Peyer's patch (tissue), 4 donors: Measurements from ENCODE around the gene DNAJC3. TPM values are rescaled to one million over a fixed set of nuclear protein-coding genes. Genes with fewer than 3 reads are reported as not detected.

ENCODE experiments used
- DNase-seq, 3 donors: peaks; one replicate each; pipeline ENCODE4 v3.0.0-alpha.2; 2017 to 2019
- H3K27ac ChIP-seq, 4 donors: fragments of 200-600 bp; sonication (generic); one replicate each; pipeline ENCODE4 v1.5.1; 2016 to 2019
- H3K27me3 ChIP-seq, 2 donors: fragments of 200-600 bp; sonication (generic); one replicate each; pipeline ENCODE4 v1.5.1; 2019
- H3K36me3 ChIP-seq, 3 donors: fragments of 200-600 bp; sonication (generic); one replicate each; pipeline ENCODE4 v1.5.1; 2016 to 2019
- H3K4me1 ChIP-seq, 4 donors: fragments of 200-600 bp; sonication (generic); one replicate each; pipeline ENCODE4 v1.5.1; 2016 to 2019
- H3K4me3 ChIP-seq, 4 donors: fragments of 200-600 bp; sonication (generic); 1 replicate in 3 of 4; 2 replicates in 1 of 4; pipeline ENCODE4 v1.5.1; 2016 to 2019; ENCODE audit warnings: mild to moderate bottlenecking in 1 of 4
- H3K9me3 ChIP-seq, 4 donors: fragments of 200-600 bp; sonication (generic); one replicate each; pipeline ENCODE4 v1.5.1; 2016 to 2019; ENCODE audit warnings: mild to moderate bottlenecking in 1 of 4
- POLR2A ChIP-seq, 2 donors: fragments of 450-650 bp; IDR thresholded peaks; one replicate each; pipeline ENCODE4 v1.5.1; 2017; ENCODE audit warnings: antibody characterized with exemption in 2 of 2, mild to moderate bottlenecking in 2 of 2, moderate library complexity in 2 of 2
- total RNA-seq, 4 donors: library from RNA; depleted of rRNA; stranded (reverse); fragments of >200 nt; gene quantifications; one replicate each; pipeline ENCODE4 v1.1.0, GENCODE V29; 2016
- TF ChIP-seq, protein P1 (sequence below), 6 experiments: fragments of 450-650 bp in 4 of 6; fragments of 200-600 bp in 2 of 6; sonication (generic) in 1 of 6; IDR thresholded peaks; one replicate each; pipeline ENCODE4 v1.5.1; 2017 to 2019; ENCODE audit warnings: antibody characterized with exemption in 6 of 6, mild to moderate bottlenecking in 3 of 6, moderate library complexity in 1 of 6

DNAJC3 gene
- total RNA-seq, 4 donors from 2014 or later, result 26.4 to 61.5 (median 36.1) TPM

DNA sequence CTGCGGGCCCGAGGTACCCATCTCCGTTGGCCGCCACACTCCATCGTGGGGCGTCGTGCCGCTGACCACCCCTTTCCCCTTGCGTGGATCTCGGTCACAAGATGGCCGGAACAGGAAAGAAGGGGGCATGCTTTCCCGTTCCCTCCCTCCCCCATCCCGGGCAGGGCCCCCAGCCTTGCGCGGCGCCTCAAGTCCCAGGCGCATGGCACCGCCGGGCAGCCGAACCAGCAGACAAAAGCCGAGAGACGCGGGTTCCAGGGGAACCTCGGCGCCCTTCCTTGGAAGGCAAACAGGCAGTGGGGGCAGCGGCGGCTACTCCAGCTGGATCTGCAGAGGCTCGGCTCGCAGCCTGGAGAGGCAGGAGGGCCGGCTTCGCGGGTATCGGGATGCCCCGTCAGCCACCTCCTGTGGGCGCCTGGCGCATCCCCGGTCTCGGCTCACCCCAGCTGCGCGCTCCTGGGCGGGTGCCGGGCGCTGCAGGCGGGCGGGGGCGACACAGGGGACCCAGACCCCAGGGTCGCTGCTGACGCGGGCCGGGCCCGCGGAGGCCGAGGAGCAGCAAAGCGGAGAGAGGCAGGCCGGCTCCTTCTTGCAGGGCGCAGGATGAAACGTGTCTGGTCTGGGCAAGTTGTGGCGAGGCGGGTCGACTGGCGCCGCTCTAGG lies 32.9 kb upstream of the DNAJC3 start:
- peak overlapping the region in 3 of 4 donors; percentile 62 to 68 (median 63) for H3K27ac ChIP-seq
- no peaks in the 10 kb centered on the region for H3K36me3 ChIP-seq
- H3K4me1 ChIP-seq, result peaks cover 0 to 17% (median 2%) of the 10 kb centered on the region in 4 donors
- peaks cover 0 to 5% of the 10 kb centered on the region in 2 donors for H3K27me3 ChIP-seq
- H3K9me3 ChIP-seq, result no peaks in the 10 kb centered on the region
- no peak for DNase-seq
- H3K4me3 ChIP-seq, result peak overlapping the region; percentile 28 to 56 (median 42)
- no peak for TF ChIP-seq POLR2A (IDR thresholded peaks at IDR 0.05)
- TF ChIP-seq, protein P1, sequence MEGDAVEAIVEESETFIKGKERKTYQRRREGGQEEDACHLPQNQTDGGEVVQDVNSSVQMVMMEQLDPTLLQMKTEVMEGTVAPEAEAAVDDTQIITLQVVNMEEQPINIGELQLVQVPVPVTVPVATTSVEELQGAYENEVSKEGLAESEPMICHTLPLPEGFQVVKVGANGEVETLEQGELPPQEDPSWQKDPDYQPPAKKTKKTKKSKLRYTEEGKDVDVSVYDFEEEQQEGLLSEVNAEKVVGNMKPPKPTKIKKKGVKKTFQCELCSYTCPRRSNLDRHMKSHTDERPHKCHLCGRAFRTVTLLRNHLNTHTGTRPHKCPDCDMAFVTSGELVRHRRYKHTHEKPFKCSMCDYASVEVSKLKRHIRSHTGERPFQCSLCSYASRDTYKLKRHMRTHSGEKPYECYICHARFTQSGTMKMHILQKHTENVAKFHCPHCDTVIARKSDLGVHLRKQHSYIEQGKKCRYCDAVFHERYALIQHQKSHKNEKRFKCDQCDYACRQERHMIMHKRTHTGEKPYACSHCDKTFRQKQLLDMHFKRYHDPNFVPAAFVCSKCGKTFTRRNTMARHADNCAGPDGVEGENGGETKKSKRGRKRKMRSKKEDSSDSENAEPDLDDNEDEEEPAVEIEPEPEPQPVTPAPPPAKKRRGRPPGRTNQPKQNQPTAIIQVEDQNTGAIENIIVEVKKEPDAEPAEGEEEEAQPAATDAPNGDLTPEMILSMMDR (IDR thresholded peaks at IDR 0.05), result no peak

DNA sequence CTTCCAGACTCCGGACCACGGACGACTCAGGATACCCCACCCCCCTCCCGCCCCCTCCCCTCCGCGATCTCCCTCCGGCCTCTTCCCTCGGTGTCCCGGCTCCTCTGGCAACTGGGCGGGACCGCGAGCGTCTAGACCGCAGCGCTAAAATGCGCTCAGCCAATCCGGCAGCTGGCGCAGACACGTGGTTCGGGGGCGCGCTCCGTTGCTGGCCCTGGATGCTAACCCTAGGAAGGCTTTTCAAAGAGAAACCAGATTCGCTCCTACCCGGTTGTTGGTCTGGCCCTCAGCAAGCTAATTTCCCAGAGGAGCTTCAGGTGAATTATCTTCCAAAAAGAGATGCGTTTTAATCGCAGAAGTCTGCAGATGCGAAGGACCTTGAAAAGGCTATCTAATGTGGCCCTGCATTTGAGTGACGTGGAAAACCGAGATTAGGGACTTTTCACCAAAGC lies 32.3 kb upstream of the DNAJC3 start, which contains the start of gene DZIP1:
Gene DZIP1, minus strand, starts transcription at position 106 of the 452 bp plus-strand sequence. CDS start 2,677 bp downstream, outside the sequence.
- TF ChIP-seq, protein P1 (IDR thresholded peaks at IDR 0.05), result no peak
- no peak for TF ChIP-seq POLR2A (IDR thresholded peaks at IDR 0.05)
- peaks cover 0 to 17% (median 2%) of the 10 kb centered on the region in 4 donors for H3K4me1 ChIP-seq
- no peaks in the 10 kb centered on the region for H3K9me3 ChIP-seq
- H3K4me3 ChIP-seq, result peak within 1 kb of the TSS; percentile 28 to 56 (median 42)
- peak in 2 of 3 donors; percentile 57 to 65 for DNase-seq
- peaks cover 0 to 5% of the 10 kb centered on the region in 2 donors for H3K27me3 ChIP-seq
- H3K27ac ChIP-seq, result peak within 1 kb of the TSS in 3 of 4 donors; percentile 62 to 68 (median 63)
- no peaks in the 10 kb centered on the region for H3K36me3 ChIP-seq

DNA sequence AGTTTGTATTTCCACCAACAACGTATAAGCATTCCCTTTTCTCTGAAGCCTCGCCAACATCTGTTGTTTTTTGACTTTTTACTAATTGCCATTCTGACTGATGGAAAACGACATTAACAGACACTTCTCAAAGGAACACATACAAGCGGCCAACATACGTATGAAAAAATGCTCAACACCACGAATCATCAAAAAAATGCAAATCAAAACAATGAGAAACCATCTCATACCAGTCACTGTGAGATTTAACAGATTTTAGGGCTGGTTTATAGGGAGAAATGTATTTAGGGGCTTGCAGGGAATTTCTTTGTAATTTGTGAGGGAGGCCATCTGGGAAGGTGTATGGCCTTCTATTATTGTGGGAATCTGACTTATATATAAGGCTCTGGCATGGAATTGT lies 29.6 kb upstream of the DNAJC3 start:
- DNase-seq, result no peak
- H3K9me3 ChIP-seq, result no peaks in the 10 kb centered on the region
- no peak for TF ChIP-seq POLR2A (IDR thresholded peaks at IDR 0.05)
- TF ChIP-seq, protein P1 (IDR thresholded peaks at IDR 0.05), result no peak
- peaks cover 0 to under 1% of the 10 kb centered on the region in 2 donors for H3K27me3 ChIP-seq
- H3K27ac ChIP-seq, result no peak overlapping the region
- H3K4me3 ChIP-seq, result no peak overlapping the region
- peaks cover 0 to 5% (median 2%) of the 10 kb centered on the region in 4 donors for H3K4me1 ChIP-seq
- no peaks in the 10 kb centered on the region for H3K36me3 ChIP-seq

DNA sequence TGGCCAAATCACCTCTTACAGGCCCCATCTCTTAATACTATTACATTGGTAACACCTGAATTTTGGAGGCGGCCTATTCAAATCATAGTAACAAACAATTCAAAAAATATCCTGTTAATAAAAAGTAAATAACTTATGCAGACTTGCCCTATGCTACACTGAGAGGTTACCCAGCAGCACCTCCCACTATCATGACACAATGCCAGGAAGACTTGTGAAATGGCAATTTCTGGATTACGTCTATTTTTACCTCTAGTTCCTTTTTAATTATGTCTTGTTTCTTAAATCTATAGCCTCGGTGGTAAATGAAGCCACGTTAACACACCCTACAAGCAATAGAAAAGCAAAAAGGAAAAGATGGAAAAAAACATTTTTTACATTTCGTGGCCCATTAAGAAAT lies 26.2 kb upstream of the DNAJC3 start:
- DNase-seq, result no peak
- H3K27me3 ChIP-seq, result no peaks in the 10 kb centered on the region
- H3K4me1 ChIP-seq, result no peaks in the 10 kb centered on the region
- no peak overlapping the region for H3K27ac ChIP-seq
- H3K4me3 ChIP-seq, result no peak overlapping the region
- H3K9me3 ChIP-seq, result no peaks in the 10 kb centered on the region
- H3K36me3 ChIP-seq, result no peaks in the 10 kb centered on the region
- TF ChIP-seq, protein P1 (IDR thresholded peaks at IDR 0.05), result no peak
- no peak for TF ChIP-seq POLR2A (IDR thresholded peaks at IDR 0.05)

DNA sequence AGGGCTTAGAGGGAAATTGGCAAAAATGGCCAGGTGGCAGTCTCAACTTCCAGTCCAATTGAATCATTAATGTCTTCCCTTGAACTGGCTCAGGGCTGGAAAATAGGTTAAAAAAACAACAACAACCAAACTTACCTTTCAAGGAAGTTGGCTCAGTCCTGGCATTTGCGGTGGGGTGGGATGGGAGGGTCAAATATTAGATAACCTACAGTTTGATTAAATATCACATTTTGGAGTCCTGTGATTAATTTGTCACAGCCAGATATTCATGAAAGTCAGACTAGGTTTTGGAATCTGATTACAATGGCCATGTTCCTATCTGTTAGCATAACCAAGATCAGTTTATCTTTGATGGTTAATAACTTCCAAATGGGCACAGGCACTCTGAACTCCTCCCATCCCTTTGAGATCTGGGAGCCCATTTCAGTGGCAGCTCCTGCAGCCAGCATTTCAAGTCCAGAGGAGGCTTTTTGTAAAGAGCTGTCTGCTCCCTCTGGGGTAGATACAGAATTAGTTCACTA lies 24.6 kb upstream of the DNAJC3 start:
- Histone ChIP-seq H3K36me3 (no peaks in the 10 kb centered on the region), H3K4me3 (no peak overlapping the region), H3K27ac (no peak overlapping the region), H3K9me3 (no peaks in the 10 kb centered on the region), H3K4me1 (no peaks in the 10 kb centered on the region), H3K27me3 (no peaks in the 10 kb centered on the region)
- DNase-seq, result no peak
- TF ChIP-seq, protein P1 (IDR thresholded peaks at IDR 0.05), result no peak
- TF ChIP-seq POLR2A (IDR thresholded peaks at IDR 0.05), result no peak
